T-helper 2 cell treated with Interferon-gamma antibody and Interleukin-4, amounts not matched to agents 100 ng/mL and 5 ng/mL, for 36 hours (primary cell): ENCODE data around the gene TERT. TPM values are rescaled to one million over a fixed set of nuclear protein-coding genes. Genes with fewer than 3 reads are reported as not detected.
"Not testable (repeated sequence)": the region's sequence is repeated elsewhere in the genome, so short reads cannot be mapped to it uniquely, and the experiment has no call there.

Source experiments
- intact Hi-C: fragments of 100-400 bp; cut with micrococcal nuclease; formaldehyde crosslinking; loops from one replicate; pipeline ENCODE4 v1.15.1; 2023
- total RNA-seq: library from RNA; stranded (reverse); gene quantifications from 2 replicates; pipeline ENCODE4 v1.2.3, GENCODE V29; 2022

TERT gene
- 9.0 and 11.2 TPM in 2 replicates for total RNA-seq

GRCh38 chr5:1294835-1295649 is at the start of gene TERT:
Gene TERT (minus strand): TSS chr5:1295068. CDS start chr5:1294989, 79 bp downstream.
- intact Hi-C loops, result loop anchor here (2.0 to 5.0 kb wide), 2 partner anchors 18 to 47 kb away; no protein-coding TSS in a partner anchor

GRCh38 chr5:1343931-1344901 is 49.3 kb upstream of the TERT start:
- intact Hi-C loops, result loop anchor here (2.0 to 10.0 kb wide), 3 partner anchors 31 to 239 kb away; partner anchors contain the start of gene TERT

- intact Hi-C loops, result loop anchor here (5.0 to 10.0 kb wide), 2 partner anchors 46 to 239 kb away; partner anchors contain the start of gene TERT
Measured at GRCh38 chr5:1343315-1343751, 48.5 kb upstream of the TERT start.

GRCh38 chr5:1342711-1343110 is 47.8 kb upstream of the TERT start:
- intact Hi-C loops, result loop anchor here (5.0 to 10.0 kb wide), 2 partner anchors 45 to 238 kb away; partner anchors contain the start of gene TERT

- intact Hi-C loops, result loop anchor here (5.0 to 10.0 kb wide), 2 partner anchors 45 to 237 kb away; partner anchors contain the start of gene TERT
Measured at GRCh38 chr5:1342268-1342667, 47.4 kb upstream of the TERT start.

GRCh38 chr5:1341863-1342262 is 47.0 kb upstream of the TERT start:
- intact Hi-C loops, result loop anchor here (5.0 to 10.0 kb wide), 2 partner anchors 45 to 237 kb away; partner anchors contain the start of gene TERT

- intact Hi-C loops, result loop anchor here (5.0 to 10.0 kb wide), 2 partner anchors 43 to 235 kb away; partner anchors contain the start of gene TERT
Measured at GRCh38 chr5:1339818-1340210, 44.9 kb upstream of the TERT start.

GRCh38 chr5:1339139-1339817 is 44.4 kb upstream of the TERT start:
- intact Hi-C loops, result not testable (repeated sequence)

GRCh38 chr5:1338506-1339070 is 43.7 kb upstream of the TERT start:
- intact Hi-C loops, result no loop called here

GRCh38 chr5:1338196-1338490 is 43.3 kb upstream of the TERT start:
- intact Hi-C loops, result no loop called here

- intact Hi-C loops, result no loop called here
Measured at GRCh38 chr5:1337489-1338195, 42.8 kb upstream of the TERT start.

GRCh38 chr5:1336749-1337488 is 42.1 kb upstream of the TERT start:
- intact Hi-C loops, result no loop called here

- intact Hi-C loops, result no loop called here
Measured at GRCh38 chr5:1336106-1336561, 41.3 kb upstream of the TERT start.

- intact Hi-C loops, result no loop called here
Measured at GRCh38 chr5:1335540-1336095, 40.8 kb upstream of the TERT start.

GRCh38 chr5:1334831-1335539 is 40.1 kb upstream of the TERT start:
- intact Hi-C loops, result no loop called here

- intact Hi-C loops, result no loop called here
Measured at GRCh38 chr5:1333986-1334385, 39.1 kb upstream of the TERT start.

GRCh38 chr5:1333286-1333685 is 38.4 kb upstream of the TERT start:
- intact Hi-C loops, result not testable (repeated sequence)

- intact Hi-C loops, result no loop called here
Measured at GRCh38 chr5:1332461-1333001, 37.7 kb upstream of the TERT start.
